ENCODE results near the gene PLCB1.
"Not testable (repeated sequence)": the region's sequence is repeated elsewhere in the genome, so short reads cannot be mapped to it uniquely, and the experiment has no call there.

The PLCB1 gene

GRCh38 chr20:8372824-8373380 lies 240.8 kb downstream of the PLCB1 start:
- no peak for DNase-seq

GRCh38 chr20:8373579-8373978 lies 241.5 kb downstream of the PLCB1 start:
- DNase-seq: no peak

GRCh38 chr20:8375898-8376297 lies 243.8 kb downstream of the PLCB1 start:
- no peak for DNase-seq

- no peak for DNase-seq
Measured at GRCh38 chr20:8376940-8377339, 244.9 kb downstream of the PLCB1 start.

GRCh38 chr20:8379125-8379524 lies 247.1 kb downstream of the PLCB1 start:
- DNase-seq: not testable (repeated sequence)

GRCh38 chr20:8385247-8385646 lies 253.2 kb downstream of the PLCB1 start:
- no peak for DNase-seq

- no peak for DNase-seq
Measured at GRCh38 chr20:8386991-8387390, 254.9 kb downstream of the PLCB1 start.

GRCh38 chr20:8388141-8388540 lies 256.1 kb downstream of the PLCB1 start:
- DNase-seq: no peak

GRCh38 chr20:8388707-8389106 lies 256.6 kb downstream of the PLCB1 start:
- no peak for DNase-seq

GRCh38 chr20:8389381-8390036 lies 257.4 kb downstream of the PLCB1 start:
- peak; percentile 78 for DNase-seq

- DNase-seq: no peak
Measured at GRCh38 chr20:8390037-8390433, 258.0 kb downstream of the PLCB1 start.

GRCh38 chr20:8390500-8390899 lies 258.4 kb downstream of the PLCB1 start:
- DNase-seq: no peak

- DNase-seq: no peak
Measured at GRCh38 chr20:8393381-8393780, 261.3 kb downstream of the PLCB1 start.

GRCh38 chr20:8394308-8394945 lies 262.4 kb downstream of the PLCB1 start:
- DNase-seq: no peak

- no peak for DNase-seq
Measured at GRCh38 chr20:8395956-8396355, 263.9 kb downstream of the PLCB1 start.

- no peak for DNase-seq
Measured at GRCh38 chr20:8398263-8399051, 266.4 kb downstream of the PLCB1 start.

- no peak for DNase-seq
Measured at GRCh38 chr20:8399947-8400346, 267.9 kb downstream of the PLCB1 start.

GRCh38 chr20:8400486-8400885 lies 268.4 kb downstream of the PLCB1 start:
- DNase-seq: no peak

GRCh38 chr20:8401556-8401955 lies 269.5 kb downstream of the PLCB1 start:
- DNase-seq: no peak

GRCh38 chr20:8402798-8403197 lies 270.7 kb downstream of the PLCB1 start:
- DNase-seq: no peak

- no peak for DNase-seq
Measured at GRCh38 chr20:8404912-8405635, 273.0 kb downstream of the PLCB1 start.

GRCh38 chr20:8406391-8406790 lies 274.3 kb downstream of the PLCB1 start:
- no peak for DNase-seq
